Prostate gland (tissue), 2 donors: Measurements from ENCODE around the gene TMTC2.

Experiments
- CTCF ChIP-seq, 4 experiments: fragments of 200-600 bp in 2 of 4; fragments of 450-650 bp in 2 of 4; sonication (generic) in 2 of 4; IDR thresholded peaks; 1 replicate in 3 of 4; 2 replicates in 1 of 4; pipeline ENCODE4 v1.5.1; 2016 to 2019; ENCODE audit warnings: antibody characterized with exemption in 4 of 4, mild to moderate bottlenecking in 2 of 4, moderate library complexity in 2 of 4
- POLR2A ChIP-seq: fragments of 450-650 bp; IDR thresholded peaks from one replicate; pipeline ENCODE4 v1.6.1; 2016; ENCODE audit warnings: antibody characterized with exemption, mild to moderate bottlenecking
- POLR2AphosphoS5 ChIP-seq: sonication (generic); formaldehyde crosslinking; IDR thresholded peaks from one replicate; pipeline ENCODE4 v1.6.1; 2017; ENCODE audit warnings: antibody characterized with exemption

DNA sequence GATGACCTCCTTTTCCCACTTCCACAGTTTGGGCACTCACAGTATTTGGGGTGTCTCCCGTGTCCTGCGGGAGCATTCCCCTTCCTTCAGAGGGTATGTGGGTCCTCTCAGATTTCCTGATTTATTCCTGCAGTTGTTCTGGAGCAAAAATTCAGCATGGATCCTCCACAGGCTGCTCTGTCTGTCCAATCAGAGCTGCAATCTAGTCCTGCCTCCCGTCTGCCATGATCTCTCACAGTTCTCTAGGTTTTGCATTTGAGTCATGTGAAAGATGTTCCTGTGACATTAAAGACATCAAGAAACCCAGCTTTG is 435.9 kb downstream of the TMTC2 start:
- no peak for TF ChIP-seq CTCF (IDR thresholded peaks at IDR 0.05)
- TF ChIP-seq POLR2A = no peak
- no peak for TF ChIP-seq POLR2AphosphoS5
